ENCODE results near the gene MRPL49.

Gene MRPL49

DNA sequence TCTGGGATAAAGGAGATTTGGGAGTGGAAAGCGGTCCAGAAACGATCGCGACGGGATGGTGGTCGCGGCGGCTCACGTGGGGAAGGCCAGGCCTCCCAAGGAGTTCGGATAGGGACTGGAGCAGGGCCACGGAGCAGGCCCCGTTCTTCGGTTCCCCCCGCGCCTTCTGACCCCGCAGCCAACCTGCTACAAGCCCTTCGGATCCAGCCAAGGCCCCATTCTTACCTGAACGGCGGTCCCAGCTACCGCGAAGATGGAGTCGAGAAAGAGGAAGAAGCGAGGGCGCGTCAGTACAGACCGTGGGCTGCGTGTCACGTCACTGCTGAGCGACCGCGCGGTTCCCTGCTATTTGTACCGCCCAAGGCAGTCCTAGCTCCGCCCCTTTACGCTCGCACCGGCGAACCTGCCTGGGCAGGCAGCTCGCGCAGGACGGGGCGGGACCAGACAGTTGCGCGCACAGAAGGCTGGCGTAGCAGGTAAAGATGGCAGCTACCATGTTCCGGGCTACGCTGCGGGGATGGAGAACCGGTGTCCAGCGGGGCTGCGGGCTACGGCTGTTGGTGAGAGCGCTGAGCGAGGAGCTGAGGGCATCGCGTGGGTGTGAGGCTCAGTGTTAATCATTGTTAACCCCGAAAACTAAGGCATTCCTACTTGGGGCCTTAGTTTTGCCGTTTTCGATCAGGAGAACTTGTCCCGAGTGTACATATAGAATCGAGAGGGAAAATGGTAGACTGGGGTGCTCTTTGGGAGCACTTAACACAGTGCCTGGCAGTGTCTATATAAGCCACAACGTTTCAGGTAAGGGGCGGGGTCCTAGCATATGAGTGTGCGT, at the start of gene MRPL49, which contains the start of gene FAU:
MRPL49 (plus strand) TSS at position 457 of the 832 bp plus-strand sequence; CDS start at position 483, 26 bp downstream.
FAU (minus strand) TSS at position 270 of the 832 bp plus-strand sequence. CDS start 321 bp downstream, outside the sequence.
- no peaks in the 10 kb centered on the region for H3K9me3 Mint-ChIP-seq
- peaks cover 67% of the 10 kb centered on the region for H3K4me1 Mint-ChIP-seq
- peak within 1 kb of the TSS; percentile 100 for H3K4me3 Mint-ChIP-seq
- peaks cover 63% of the 10 kb centered on the region for H3K36me3 Mint-ChIP-seq (ENCODE audit: low read depth)
- H3K27ac Mint-ChIP-seq: peak within 1 kb of the TSS; percentile 98
- ATAC-seq (peak; percentile 88), DNase-seq (peak; percentile 99)
- H3K27me3 Mint-ChIP-seq: no peaks in the 10 kb centered on the region

DNA sequence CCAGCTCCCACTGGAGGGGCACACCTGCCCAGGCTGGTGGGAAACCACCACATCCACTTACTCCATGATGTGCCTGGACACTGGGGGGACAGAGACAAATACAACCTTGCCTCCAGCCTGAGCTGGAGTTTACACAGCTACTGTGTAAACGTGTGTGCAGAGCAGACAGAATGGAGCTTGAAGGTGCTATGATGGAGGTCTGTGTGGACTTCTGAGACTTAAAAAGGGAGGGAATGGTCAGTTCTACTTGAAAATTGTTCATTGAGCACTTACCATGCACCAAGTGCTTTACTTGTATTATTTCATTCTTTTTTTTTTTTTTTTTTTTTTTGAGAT, 49.5 kb upstream of the MRPL49 start:
- Mint-ChIP-seq H3K9me3 (no peaks in the 10 kb centered on the region), H3K4me1 (no peaks in the 10 kb centered on the region), H3K27me3 (no peaks in the 10 kb centered on the region), H3K4me3 (no peak overlapping the region), H3K27ac (no peak overlapping the region), H3K36me3 (ENCODE audit: low read depth) (peaks cover 16% of the 10 kb centered on the region)
- no peak for ATAC-seq
- DNase-seq: no peak

DNA sequence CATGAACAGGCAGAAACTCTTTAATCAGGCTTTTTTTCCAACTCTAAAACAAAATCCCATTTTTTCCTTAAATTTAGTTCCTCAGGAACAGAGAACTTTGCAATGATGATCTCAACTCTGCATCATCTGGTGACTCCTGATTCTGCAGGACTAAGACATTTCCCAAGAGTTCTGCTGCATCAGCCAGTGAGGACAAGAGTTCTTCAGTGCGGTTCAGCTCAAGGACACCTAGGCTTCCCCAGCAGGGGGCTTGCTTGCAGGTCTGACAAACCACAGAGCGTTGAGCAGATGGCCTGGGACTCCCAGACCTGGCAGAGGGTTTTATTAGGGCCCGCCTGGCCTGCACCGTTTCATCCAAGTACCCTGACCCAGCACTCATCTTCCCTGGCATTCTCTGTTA, 44.7 kb upstream of the MRPL49 start:
- no peaks in the 10 kb centered on the region for H3K9me3 Mint-ChIP-seq
- H3K4me1 Mint-ChIP-seq: peaks cover 37% of the 10 kb centered on the region
- H3K4me3 Mint-ChIP-seq: no peak overlapping the region
- no peak overlapping the region for H3K27ac Mint-ChIP-seq
- H3K36me3 Mint-ChIP-seq (ENCODE audit: low read depth): peaks cover 57% of the 10 kb centered on the region
- ATAC-seq (no peak), DNase-seq (no peak)
- H3K27me3 Mint-ChIP-seq: no peaks in the 10 kb centered on the region

DNA sequence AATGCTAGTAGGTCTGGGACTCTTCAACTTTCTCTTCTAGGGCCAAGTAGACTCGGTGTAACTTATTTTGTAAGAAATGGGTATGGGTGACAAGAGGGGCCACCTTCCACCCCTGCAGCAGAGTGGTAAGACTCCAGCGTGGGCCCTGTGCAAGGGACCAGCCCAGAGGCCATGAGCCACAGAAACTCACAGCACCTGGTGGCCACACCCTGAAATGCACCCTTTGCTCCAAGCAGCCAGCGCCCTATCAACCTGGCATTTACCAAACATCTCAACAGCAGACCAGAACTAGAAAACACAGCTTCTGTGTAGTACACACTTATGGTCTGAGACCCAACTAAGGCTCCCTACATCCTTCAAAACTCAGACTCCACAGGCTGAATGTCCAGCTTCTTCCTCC, 44.0 kb upstream of the MRPL49 start:
- peaks cover 44% of the 10 kb centered on the region for H3K4me1 Mint-ChIP-seq
- H3K27ac Mint-ChIP-seq: no peak overlapping the region
- ATAC-seq: peak; percentile 68
- H3K36me3 Mint-ChIP-seq (ENCODE audit: low read depth): peaks cover 64% of the 10 kb centered on the region
- no peaks in the 10 kb centered on the region for H3K9me3 Mint-ChIP-seq
- no peak overlapping the region for H3K4me3 Mint-ChIP-seq
- peak; percentile 68 for DNase-seq
- no peaks in the 10 kb centered on the region for H3K27me3 Mint-ChIP-seq

DNA sequence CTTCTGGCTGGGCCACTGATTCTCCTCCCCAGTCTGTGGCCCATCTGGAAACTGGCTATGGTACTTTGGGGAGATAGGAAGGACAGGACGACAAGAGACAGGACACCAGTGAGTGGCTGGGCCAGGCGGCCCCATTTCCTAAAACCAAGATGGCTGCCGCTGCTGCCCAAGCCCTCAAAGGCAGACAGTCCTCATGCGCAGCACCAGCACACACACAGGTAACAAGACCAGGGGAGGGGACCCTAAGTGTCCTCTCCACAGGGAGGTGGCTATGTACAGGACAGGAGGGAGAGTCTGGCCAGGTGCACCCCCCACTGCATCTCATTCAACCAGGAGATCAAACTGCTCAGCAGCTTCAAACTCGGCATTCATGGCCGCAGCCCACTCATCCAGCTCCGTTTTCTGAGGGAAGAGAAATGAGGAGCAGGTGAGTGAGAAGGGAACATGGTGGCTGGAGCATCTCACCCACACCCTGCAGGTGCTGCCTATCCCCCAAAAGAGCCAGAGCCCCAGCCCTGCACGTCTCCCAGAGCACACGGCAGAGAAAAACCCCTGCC, 43.3 kb upstream of the MRPL49 start:
- ATAC-seq (no peak), DNase-seq (no peak)
- Mint-ChIP-seq H3K36me3 (ENCODE audit: low read depth) (peaks cover 71% of the 10 kb centered on the region), H3K27ac (peak overlapping the region; percentile 25), H3K4me3 (no peak overlapping the region), H3K9me3 (no peaks in the 10 kb centered on the region), H3K4me1 (peaks cover 49% of the 10 kb centered on the region), H3K27me3 (no peaks in the 10 kb centered on the region)

DNA sequence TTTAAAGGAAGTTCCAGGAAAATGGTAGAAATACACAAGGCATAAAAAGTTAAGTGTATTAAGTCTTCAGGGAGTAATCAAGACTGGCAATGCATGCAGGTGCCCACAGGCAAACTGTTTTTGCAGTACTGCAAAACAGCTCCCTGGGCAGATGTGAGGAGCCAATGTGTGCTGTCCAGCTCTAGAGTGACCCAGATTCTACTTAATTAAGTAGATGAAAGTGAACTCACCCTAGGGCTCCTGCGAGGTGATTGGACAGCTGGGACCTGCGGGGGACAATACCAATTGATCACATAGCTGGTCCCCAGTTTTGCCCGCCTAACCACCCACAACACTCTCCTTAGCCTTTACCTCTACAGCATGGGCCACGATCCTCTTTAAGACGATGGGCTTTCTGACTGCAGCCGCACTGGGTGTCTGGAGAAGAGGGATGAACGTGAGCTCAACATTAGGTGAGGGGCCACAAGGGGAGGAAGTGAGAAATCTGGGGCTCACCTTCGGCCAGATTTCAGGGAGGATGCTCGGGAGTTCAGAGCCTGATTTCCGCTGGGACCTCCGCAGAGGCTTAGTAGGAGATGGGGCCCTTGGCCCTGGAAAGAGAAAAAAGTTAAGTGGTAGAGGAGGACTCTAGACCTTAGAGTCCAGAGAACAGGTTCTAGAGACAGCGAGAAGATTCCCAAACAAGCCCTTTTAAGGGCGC, 38.8 kb upstream of the MRPL49 start:
- Mint-ChIP-seq H3K4me1 (peaks cover 62% of the 10 kb centered on the region), H3K27ac (peak overlapping the region; percentile 97), H3K9me3 (no peaks in the 10 kb centered on the region), H3K36me3 (ENCODE audit: low read depth) (peaks cover 54% of the 10 kb centered on the region), H3K4me3 (peak overlapping the region; percentile 98), H3K27me3 (no peaks in the 10 kb centered on the region)
- DNase-seq (no peak), ATAC-seq (no peak)

DNA sequence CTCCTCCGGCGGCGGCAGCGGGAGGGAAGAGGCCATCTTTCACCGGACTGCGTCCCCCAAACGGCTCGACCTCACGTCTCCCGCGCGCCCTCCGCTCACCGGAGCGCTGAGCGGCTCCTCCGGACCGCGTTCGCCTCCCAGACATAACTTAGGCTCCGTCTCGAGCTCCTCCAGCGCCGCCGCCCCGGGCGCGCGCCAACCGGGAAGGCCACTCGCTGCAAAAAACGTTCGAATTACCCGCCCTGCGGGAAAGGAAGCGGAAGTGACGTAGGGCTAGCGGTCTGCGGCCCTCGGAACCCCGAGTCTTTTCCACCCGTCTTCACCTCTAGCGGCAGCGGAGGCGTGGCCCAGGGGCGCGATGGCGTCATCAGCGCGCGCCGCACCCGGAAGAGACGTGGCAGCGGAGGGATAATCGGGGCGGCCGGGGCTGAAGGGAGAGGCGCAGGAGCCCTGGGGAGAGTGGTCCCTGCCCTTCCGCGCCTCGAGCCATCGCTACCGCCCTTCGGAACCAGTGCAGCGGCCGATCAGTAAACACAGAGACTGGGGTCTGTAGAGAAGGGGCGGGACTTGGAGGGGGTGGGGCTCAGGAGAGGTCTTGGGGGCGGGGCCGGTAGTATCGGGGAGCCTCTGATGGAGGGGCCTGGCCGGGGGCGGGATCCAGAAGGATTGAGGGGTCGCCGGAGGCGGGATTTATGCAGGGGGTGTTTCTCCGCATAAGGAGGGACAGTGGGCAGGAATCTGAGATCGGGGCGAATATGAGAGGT, 38.1 kb upstream of the MRPL49 start, which contains the start of the genes CDCA5 and ZFPL1:
CDCA5 (minus strand) TSS at position 207 of the 764 bp plus-strand sequence; CDS start at position 145, 62 bp downstream.
ZFPL1 (plus strand) TSS at position 389 of the 764 bp plus-strand sequence. CDS start 477 bp downstream, outside the sequence.
- H3K36me3 Mint-ChIP-seq (ENCODE audit: low read depth): peaks cover 53% of the 10 kb centered on the region
- H3K27ac Mint-ChIP-seq: peak within 1 kb of the TSS; percentile 97
- H3K4me1 Mint-ChIP-seq: peaks cover 54% of the 10 kb centered on the region
- peak; percentile 99 for DNase-seq
- no peaks in the 10 kb centered on the region for H3K27me3 Mint-ChIP-seq
- peak; percentile 82 for ATAC-seq
- no peaks in the 10 kb centered on the region for H3K9me3 Mint-ChIP-seq
- H3K4me3 Mint-ChIP-seq: peak within 1 kb of the TSS; percentile 98

DNA sequence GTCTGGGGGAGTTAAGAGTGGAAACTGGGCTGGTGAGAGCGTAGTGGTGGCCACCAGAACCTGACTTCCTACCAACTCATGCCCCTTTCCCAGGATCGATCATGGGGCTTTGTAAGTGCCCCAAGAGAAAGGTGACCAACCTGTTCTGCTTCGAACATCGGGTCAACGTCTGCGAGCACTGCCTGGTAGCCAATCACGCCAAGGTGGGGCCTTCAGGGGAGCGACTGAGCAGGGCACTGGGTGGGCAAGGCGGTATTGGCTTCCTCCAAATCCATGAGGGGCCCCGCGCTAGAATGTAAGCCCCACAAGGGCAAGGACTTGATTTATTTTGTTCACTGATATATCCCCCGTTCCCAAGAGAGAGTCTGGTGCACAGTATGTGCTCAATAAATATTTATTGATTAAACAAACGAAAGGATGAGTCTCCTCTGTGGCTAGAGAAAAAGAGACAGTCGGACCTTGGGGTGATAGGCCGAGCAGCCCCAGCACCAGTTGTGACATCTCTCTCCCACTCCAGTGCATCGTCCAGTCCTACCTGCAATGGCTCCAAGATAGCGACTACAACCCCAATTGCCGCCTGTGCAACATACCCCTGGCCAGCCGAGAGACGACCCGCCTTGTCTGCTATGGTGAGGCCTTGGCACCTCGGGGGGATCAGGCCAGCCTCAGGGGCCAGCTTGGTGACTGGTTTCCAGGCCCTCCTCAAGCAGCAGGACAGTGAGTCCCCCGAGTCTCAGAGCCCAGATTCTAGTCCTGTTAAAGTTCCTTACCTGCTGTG, 37.3 kb upstream of the MRPL49 start:
- no peaks in the 10 kb centered on the region for H3K27me3 Mint-ChIP-seq
- H3K9me3 Mint-ChIP-seq: no peaks in the 10 kb centered on the region
- H3K36me3 Mint-ChIP-seq (ENCODE audit: low read depth): peaks cover 53% of the 10 kb centered on the region
- H3K27ac Mint-ChIP-seq: peak overlapping the region; percentile 97
- DNase-seq (no peak), ATAC-seq (no peak)
- H3K4me3 Mint-ChIP-seq: peak overlapping the region; percentile 98
- H3K4me1 Mint-ChIP-seq: peaks cover 50% of the 10 kb centered on the region

DNA sequence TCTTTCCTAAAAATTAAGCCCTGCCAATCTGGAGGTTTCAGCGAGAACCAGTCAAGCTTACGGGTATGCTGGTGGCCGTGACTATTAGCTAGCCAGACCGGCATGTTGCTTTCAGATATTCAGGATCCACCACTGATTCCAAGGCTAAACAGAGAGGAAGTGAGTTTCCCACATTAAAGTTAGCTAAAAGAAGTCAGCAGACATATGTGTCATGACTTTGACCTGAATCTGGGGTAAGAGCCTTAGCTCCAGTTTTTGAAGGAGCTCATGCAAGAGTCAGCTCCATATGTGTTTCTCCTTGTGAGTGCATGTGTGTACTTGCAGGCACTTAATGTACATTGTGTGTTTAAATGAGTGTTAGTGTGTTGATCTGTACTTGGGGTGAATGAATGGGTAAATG, 36.7 kb upstream of the MRPL49 start:
- H3K4me3 Mint-ChIP-seq: peak overlapping the region; percentile 98
- no peaks in the 10 kb centered on the region for H3K27me3 Mint-ChIP-seq
- peak overlapping the region; percentile 97 for H3K27ac Mint-ChIP-seq
- DNase-seq: no peak
- peaks cover 46% of the 10 kb centered on the region for H3K4me1 Mint-ChIP-seq
- no peaks in the 10 kb centered on the region for H3K9me3 Mint-ChIP-seq
- ATAC-seq: no peak
- H3K36me3 Mint-ChIP-seq (ENCODE audit: low read depth): peaks cover 47% of the 10 kb centered on the region

DNA sequence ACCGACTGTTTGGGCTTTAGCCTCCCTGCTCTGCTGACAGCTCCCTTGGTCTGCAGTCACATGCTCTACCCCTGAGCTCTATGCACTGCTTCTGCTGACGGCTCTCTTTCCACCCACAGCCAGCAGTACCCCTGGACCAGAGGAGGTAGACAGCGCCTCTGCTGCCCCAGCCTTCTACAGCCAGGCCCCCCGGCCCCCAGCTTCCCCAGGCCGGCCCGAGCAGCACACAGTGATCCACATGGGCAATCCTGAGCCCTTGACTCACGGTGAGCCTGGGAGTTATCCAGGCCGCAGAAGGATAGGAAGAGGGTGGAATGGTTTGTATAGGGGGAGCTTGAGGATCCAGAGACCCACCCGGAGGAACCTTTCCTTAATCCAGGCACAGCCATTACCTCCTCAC, 35.3 kb upstream of the MRPL49 start:
- H3K9me3 Mint-ChIP-seq: no peaks in the 10 kb centered on the region
- no peak overlapping the region for H3K27ac Mint-ChIP-seq
- ATAC-seq (no peak), DNase-seq (no peak)
- no peaks in the 10 kb centered on the region for H3K27me3 Mint-ChIP-seq
- H3K4me1 Mint-ChIP-seq: peaks cover 34% of the 10 kb centered on the region
- H3K4me3 Mint-ChIP-seq: no peak overlapping the region
- H3K36me3 Mint-ChIP-seq (ENCODE audit: low read depth): peaks cover 35% of the 10 kb centered on the region

DNA sequence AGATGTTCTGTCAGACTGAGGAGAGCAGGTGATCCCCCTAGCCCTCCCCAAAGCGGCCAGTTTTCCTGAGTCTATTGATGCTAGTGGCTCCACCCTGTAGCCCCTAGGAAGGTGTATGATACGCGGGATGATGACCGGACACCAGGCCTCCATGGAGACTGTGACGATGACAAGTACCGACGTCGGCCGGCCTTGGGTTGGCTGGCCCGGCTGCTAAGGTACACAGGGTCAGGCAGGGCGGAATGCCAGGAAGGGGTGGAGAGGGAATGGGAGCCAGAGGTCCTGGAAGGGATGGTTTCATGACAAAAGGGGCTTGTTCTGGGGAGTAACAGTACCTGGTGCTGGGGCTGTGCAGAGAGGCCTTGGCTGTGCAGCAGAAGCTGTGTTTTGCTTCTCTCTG, 34.9 kb upstream of the MRPL49 start:
- no peaks in the 10 kb centered on the region for H3K9me3 Mint-ChIP-seq
- H3K4me3 Mint-ChIP-seq: no peak overlapping the region
- H3K36me3 Mint-ChIP-seq (ENCODE audit: low read depth): peaks cover 31% of the 10 kb centered on the region
- DNase-seq (no peak), ATAC-seq (no peak)
- H3K27me3 Mint-ChIP-seq: no peaks in the 10 kb centered on the region
- H3K4me1 Mint-ChIP-seq: peaks cover 30% of the 10 kb centered on the region
- H3K27ac Mint-ChIP-seq: no peak overlapping the region

DNA sequence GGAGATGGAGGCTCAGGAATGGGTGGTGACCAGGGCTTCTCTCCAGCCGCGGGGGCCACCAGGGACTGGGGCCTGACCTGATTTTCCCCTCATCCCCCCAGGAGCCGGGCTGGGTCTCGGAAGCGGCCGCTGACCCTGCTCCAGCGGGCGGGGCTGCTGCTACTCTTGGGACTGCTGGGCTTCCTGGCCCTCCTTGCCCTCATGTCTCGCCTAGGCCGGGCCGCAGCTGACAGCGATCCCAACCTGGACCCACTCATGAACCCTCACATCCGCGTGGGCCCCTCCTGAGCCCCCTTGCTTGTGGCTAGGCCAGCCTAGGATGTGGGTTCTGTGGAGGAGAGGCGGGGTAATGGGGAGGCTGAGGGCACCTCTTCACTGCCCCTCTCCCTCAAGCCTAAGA, 34.3 kb upstream of the MRPL49 start:
- no peak for ATAC-seq
- no peaks in the 10 kb centered on the region for H3K9me3 Mint-ChIP-seq
- no peak overlapping the region for H3K4me3 Mint-ChIP-seq
- DNase-seq: no peak
- H3K27ac Mint-ChIP-seq: no peak overlapping the region
- H3K4me1 Mint-ChIP-seq: peaks cover 25% of the 10 kb centered on the region
- no peaks in the 10 kb centered on the region for H3K27me3 Mint-ChIP-seq
- H3K36me3 Mint-ChIP-seq (ENCODE audit: low read depth): peaks cover 25% of the 10 kb centered on the region

DNA sequence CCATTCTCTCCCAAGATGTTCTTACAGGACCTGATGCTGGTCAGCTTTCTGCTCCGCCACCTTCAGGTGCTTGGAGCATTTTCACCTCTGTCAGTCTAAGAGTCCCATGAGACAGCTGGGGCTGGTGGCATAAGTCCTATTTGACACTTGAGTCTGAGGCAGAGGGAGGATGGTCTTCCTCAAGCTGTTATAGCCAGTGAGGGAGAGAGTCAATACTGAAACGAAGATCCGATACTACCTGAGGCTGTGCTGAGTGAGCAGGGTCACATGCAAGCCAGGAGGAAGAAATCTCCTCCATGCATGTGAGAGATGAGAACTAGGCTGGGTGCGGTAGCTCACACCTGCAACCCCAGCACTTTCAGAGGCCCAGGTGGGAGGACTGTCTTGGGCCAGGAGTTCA, 32.5 kb upstream of the MRPL49 start:
- Mint-ChIP-seq H3K27ac (no peak overlapping the region), H3K4me3 (no peak overlapping the region), H3K9me3 (no peaks in the 10 kb centered on the region), H3K36me3 (ENCODE audit: low read depth) (peaks cover 13% of the 10 kb centered on the region), H3K27me3 (no peaks in the 10 kb centered on the region), H3K4me1 (peaks cover 12% of the 10 kb centered on the region)
- ATAC-seq: no peak
- DNase-seq: no peak
